ENCODE data around the gene DAPK2.

GRCh38 chr15:64051093-64051402, 4.8 kb upstream of the DAPK2 start:
- TF ChIP-seq CTCF (IDR thresholded peaks at IDR 0.05 in 4 of 5, conservative IDR thresholded peaks at IDR 0.05 in 1 of 5) (no peak), POLR2A (IDR thresholded peaks at IDR 0.05) (no peak)
